GM12891 (cell line): ENCODE results near the gene FOXP4.

Experiments
- POLR2A ChIP-seq: IDR thresholded peaks from 2 replicates; pipeline ENCODE4 v1.6.1; 2011; ENCODE audit warnings: low read depth, low read length, control low read depth
- POLR2AphosphoS5 ChIP-seq: IDR thresholded peaks from 2 replicates; pipeline ENCODE4 v1.6.1; 2011; ENCODE audit warnings: low read depth, low read length, control low read depth
- SPI1 ChIP-seq: IDR thresholded peaks from 2 replicates; pipeline ENCODE4 v1.6.1; 2011; ENCODE audit warnings: low read depth, low read length, control low read depth

GRCh38 chr6:41561416-41561815 lies 15.2 kb downstream of the FOXP4 start:
- TF ChIP-seq POLR2A (no peak), POLR2AphosphoS5 (no peak), SPI1 (no peak)
